Smooth muscle cell (in vitro differentiated cells): Measurements from ENCODE around the gene RPUSD4. TPM values are rescaled to one million over a fixed set of nuclear protein-coding genes. Genes with fewer than 3 reads are reported as not detected.

Experiments used
- DNase-seq: peaks from one replicate; lab custom pipeline; 2025; ENCODE audit not compliant: unreplicated experiment; lab: John Stamatoyannopoulos, UW
- H2AFZ ChIP-seq: fragments of 200-600 bp; sonication (generic); 2 replicates; pipeline ENCODE4 v1.6.0; 2016; ENCODE audit warnings: antibody characterized with exemption, low read depth, mild to moderate bottlenecking
- H3F3A ChIP-seq: fragments of 200-600 bp; sonication (generic); 2 replicates; pipeline ENCODE4 v1.6.0; 2017; ENCODE audit warnings: antibody characterized with exemption, low read depth
- H3K27ac ChIP-seq: fragments of 200-600 bp; sonication (generic); 2 replicates; pipeline ENCODE4 v1.5.1; 2016; ENCODE audit warnings: low read depth, mild to moderate bottlenecking
- H3K27me3 ChIP-seq: fragments of 200-600 bp; sonication (generic); 2 replicates; pipeline ENCODE4 v1.6.1; 2016; ENCODE audit warnings: low read depth, mild to moderate bottlenecking
- H3K36me3 ChIP-seq: fragments of 200-600 bp; sonication (generic); 2 replicates; pipeline ENCODE4 v1.5.1; 2016; ENCODE audit warnings: low read depth
- H3K4me1 ChIP-seq: fragments of 200-600 bp; sonication (generic); 2 replicates; pipeline ENCODE4 v1.5.1; 2016; ENCODE audit warnings: low read depth
- H3K4me2 ChIP-seq: fragments of 200-600 bp; sonication (generic); 2 replicates; pipeline ENCODE4 v1.6.0; 2016; ENCODE audit warnings: mild to moderate bottlenecking
- H3K4me3 ChIP-seq: fragments of 200-600 bp; sonication (generic); 2 replicates; pipeline ENCODE4 v1.5.1; 2016; ENCODE audit warnings: mild to moderate bottlenecking
- H3K79me2 ChIP-seq: fragments of 200-600 bp; sonication (generic); 2 replicates; pipeline ENCODE4 v1.6.0; 2016; ENCODE audit warnings: low read depth, mild to moderate bottlenecking
- H3K9ac ChIP-seq: fragments of 200-600 bp; sonication (generic); 2 replicates; pipeline ENCODE4 v1.6.0; 2016; ENCODE audit warnings: low read depth
- H3K9me3 ChIP-seq: fragments of 200-600 bp; sonication (generic); replicated peaks from 2 replicates; pipeline ENCODE4 v1.5.1; 2016; ENCODE audit warnings: low read depth
- H4K20me1 ChIP-seq: fragments of 200-600 bp; sonication (generic); 2 replicates; pipeline ENCODE4 v1.6.0; 2016; ENCODE audit warnings: low read depth
- WGBS: methylation state at CpG from one replicate; pipeline ENCODE4 v1.1.7; 2016; ENCODE audit warnings: low lambda C conversion rate; 5-methylcytosine and 5-hydroxymethylcytosine counted together
- polyA plus RNA-seq: library from polyadenylated mRNA; unstranded; fragments of >200 nt; fragmentation: Nextera tagmentation; extraction: Ambion mirVana; gene quantifications from 2 replicates; pipeline ENCODE4 v1.2.1, GENCODE V29; 2016
- total RNA-seq: library from RNA; depleted of rRNA; stranded (reverse); fragments of >200 nt; gene quantifications from 2 replicates; pipeline ENCODE4 v1.2.3, GENCODE V29; 2014
- TF ChIP-seq, protein P1 (sequence below): fragments of 200-600 bp; sonication (generic); IDR thresholded peaks from 2 replicates; pipeline ENCODE4 v1.5.1; 2017; ENCODE audit warnings: borderline replicate concordance, mild to moderate bottlenecking, antibody characterized with exemption; ENCODE audit not compliant: insufficient read depth, poor library complexity, severe bottlenecking

RPUSD4 gene
- total and polyA plus RNA-seq, 2 experiments from 2014 or later: 8.6 to 34.1 TPM

DNA sequence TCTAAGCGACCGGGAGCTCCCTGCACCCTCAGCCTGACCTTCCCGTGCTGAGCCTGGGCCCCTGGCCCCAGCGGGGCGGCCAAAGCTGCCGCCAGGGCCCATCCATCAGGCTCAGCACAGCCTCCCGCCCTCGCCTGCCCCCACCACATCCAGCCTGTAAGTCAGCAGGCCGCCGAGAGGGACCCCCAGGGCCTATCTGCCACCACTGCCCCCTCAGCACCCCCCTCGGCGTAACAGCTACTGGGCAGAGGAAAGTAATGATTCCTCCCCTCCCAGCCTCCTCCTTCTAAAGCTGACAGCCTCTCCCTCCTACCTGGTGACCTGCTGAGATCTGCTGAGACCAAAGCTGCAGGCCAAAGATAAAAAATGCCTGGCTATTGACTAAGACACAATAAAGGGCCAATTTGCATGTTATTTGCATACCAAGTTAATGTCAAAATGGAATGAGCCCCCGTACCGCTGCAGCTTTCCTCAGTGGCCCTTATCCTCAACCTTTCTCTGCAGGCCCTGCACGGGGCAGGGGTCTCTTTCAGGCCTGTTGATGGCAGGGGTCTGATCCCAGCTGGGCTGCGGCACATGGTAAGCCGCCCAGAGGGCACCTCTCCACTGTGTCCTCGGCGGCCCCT is 51.6 kb downstream of the RPUSD4 start:
- Histone ChIP-seq H3K9me3 (no peaks in the 10 kb centered on the region), H3K4me3 (no peak overlapping the region), H3K79me2 (no peaks in the 10 kb centered on the region), H3K27ac (no peak overlapping the region), H3F3A (no peaks in the 10 kb centered on the region), H3K36me3 (no peaks in the 10 kb centered on the region), H3K4me2 (no peak overlapping the region), H3K27me3 (no peaks in the 10 kb centered on the region), H3K9ac (no peak overlapping the region), H4K20me1 (no peaks in the 10 kb centered on the region), H2AFZ (no peak overlapping the region), H3K4me1 (peaks cover 49% of the 10 kb centered on the region)
- TF ChIP-seq, protein P1, sequence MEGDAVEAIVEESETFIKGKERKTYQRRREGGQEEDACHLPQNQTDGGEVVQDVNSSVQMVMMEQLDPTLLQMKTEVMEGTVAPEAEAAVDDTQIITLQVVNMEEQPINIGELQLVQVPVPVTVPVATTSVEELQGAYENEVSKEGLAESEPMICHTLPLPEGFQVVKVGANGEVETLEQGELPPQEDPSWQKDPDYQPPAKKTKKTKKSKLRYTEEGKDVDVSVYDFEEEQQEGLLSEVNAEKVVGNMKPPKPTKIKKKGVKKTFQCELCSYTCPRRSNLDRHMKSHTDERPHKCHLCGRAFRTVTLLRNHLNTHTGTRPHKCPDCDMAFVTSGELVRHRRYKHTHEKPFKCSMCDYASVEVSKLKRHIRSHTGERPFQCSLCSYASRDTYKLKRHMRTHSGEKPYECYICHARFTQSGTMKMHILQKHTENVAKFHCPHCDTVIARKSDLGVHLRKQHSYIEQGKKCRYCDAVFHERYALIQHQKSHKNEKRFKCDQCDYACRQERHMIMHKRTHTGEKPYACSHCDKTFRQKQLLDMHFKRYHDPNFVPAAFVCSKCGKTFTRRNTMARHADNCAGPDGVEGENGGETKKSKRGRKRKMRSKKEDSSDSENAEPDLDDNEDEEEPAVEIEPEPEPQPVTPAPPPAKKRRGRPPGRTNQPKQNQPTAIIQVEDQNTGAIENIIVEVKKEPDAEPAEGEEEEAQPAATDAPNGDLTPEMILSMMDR: no peak
- DNase-seq: no peak
- WGBS: 62% methylated on average over 15 of the region's 19 CpGs

DNA sequence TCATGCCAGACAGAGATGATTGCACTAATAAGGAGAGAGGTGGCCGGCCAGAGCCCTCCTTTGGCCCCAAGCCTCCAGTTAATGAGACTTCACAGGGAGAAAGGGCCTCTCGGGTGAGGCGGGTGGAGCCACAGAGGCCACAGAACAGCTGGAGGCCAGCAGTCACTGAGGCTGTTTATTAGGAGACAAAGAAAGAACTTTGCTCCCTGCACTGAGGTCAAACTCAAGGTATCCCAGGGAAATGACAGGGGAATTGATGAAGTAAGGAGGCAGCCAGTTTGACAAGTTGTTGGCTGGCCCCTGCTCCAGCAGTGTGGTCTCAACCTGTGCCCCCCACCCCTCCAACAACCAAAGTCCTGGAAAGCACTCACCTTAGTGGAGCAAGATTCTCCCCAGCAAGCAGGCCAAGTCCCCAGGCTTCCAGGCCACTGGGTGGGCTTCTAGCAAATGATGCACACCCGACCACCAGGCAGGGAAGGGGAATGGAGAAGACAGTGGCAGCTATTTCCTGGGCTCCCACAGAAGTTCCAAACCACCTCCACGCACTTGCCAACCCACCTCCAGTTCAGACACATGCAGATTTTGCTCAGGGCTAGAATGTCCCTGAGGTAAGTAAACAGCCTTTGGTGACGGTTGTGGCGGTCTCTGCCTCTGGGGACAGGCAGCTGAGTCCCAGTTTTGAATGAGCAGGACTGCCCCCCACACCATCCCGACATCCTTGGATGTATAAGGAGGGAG is 53.2 kb downstream of the RPUSD4 start:
- no peak for DNase-seq
- no peaks in the 10 kb centered on the region for H3F3A ChIP-seq
- no peaks in the 10 kb centered on the region for H3K27me3 ChIP-seq
- TF ChIP-seq, protein P1: no peak
- no peak overlapping the region for H3K4me2 ChIP-seq
- 68% methylated on average over 8 of the region's 8 CpGs for WGBS
- H3K4me3 ChIP-seq: no peak overlapping the region
- no peaks in the 10 kb centered on the region for H3K36me3 ChIP-seq
- no peaks in the 10 kb centered on the region for H4K20me1 ChIP-seq
- no peak overlapping the region for H2AFZ ChIP-seq
- no peaks in the 10 kb centered on the region for H3K9me3 ChIP-seq
- H3K9ac ChIP-seq: no peak overlapping the region
- no peaks in the 10 kb centered on the region for H3K79me2 ChIP-seq
- H3K27ac ChIP-seq: no peak overlapping the region
- H3K4me1 ChIP-seq: peaks cover 52% of the 10 kb centered on the region

DNA sequence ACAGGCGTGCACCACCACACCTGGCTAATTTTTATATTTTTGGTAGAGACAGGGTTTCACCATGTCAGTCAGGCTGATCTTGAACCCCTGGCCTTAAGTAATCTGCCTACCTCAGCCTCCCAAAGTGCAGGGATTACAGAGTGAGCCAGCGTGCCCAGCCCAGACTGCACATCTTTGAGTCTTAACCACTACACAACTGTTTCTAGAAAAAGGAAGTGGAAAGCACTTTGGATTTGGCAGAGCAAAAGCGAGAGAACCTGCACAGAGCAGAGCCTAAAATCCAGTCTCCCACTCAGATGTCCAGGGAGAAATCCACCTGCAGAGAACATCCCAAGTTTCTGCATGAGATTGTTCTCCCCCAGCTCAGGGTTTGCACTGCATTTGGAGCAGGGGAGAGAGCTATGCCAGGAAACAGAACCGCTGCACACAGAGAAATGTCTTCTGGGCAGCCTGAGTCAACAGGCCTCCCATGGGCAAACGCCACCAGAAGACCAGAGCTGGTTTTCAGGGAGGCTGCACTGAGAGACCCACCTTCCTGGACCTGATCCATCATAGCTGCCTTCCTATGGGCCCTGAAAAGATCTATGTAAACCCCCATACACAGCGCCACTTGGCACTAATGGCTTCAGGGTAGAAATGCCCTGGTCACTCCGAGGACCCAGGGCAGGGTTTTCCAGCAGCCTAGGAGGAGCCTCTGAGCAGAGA is 54.0 kb downstream of the RPUSD4 start:
- no peak overlapping the region for H3K9ac ChIP-seq
- H2AFZ ChIP-seq: no peak overlapping the region
- H4K20me1 ChIP-seq: no peaks in the 10 kb centered on the region
- H3K4me1 ChIP-seq: peaks cover 45% of the 10 kb centered on the region
- no peak overlapping the region for H3K4me3 ChIP-seq
- no peaks in the 10 kb centered on the region for H3K9me3 ChIP-seq
- H3F3A ChIP-seq: no peaks in the 10 kb centered on the region
- H3K4me2 ChIP-seq: no peak overlapping the region
- DNase-seq: no peak
- H3K79me2 ChIP-seq: no peaks in the 10 kb centered on the region
- H3K36me3 ChIP-seq: no peaks in the 10 kb centered on the region
- TF ChIP-seq, protein P1: no peak
- WGBS: 89% methylated on average over 7 of the region's 7 CpGs
- H3K27me3 ChIP-seq: no peaks in the 10 kb centered on the region
- H3K27ac ChIP-seq: no peak overlapping the region
